Measurements from ENCODE around the gene CNIH2.

DNA sequence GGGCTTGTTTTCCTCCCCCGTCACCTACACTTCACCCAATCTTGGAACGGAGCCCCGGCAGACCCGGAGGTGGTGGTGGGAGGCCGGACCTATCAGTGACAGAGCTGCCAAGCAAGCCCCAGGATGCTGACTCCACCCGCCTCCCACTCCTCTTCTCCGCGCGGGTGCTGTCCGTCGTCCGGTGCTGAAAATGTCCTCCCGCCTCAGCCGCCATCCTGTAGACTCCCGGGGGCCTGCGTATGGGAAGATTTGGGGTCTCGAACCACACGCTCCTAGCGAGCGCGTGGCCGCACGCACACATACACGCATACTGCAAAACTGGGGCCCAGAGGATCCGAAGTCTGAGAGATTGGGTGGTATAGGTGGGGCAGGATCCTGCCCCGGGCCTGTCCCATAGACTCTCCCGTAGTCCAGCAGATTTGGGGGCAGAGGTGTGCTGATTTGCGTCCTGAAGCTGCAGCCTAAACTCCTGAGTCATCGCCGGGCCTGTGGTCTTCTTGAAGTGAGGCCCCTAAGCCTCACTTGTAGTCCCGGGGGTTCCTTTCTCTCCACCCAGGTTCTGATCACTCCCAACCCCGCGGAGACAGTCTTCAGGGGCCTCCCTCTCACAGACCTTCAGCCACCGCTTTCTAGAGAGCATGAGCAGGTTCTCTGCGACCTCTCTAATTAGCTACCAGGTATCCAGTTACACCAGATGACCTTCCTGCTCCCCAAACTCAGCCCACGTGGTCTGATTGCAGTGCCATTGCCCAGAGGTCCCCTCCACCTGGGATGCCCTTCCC is 11.8 kb downstream of the CNIH2 start:
- TF ChIP-seq, protein P1, sequence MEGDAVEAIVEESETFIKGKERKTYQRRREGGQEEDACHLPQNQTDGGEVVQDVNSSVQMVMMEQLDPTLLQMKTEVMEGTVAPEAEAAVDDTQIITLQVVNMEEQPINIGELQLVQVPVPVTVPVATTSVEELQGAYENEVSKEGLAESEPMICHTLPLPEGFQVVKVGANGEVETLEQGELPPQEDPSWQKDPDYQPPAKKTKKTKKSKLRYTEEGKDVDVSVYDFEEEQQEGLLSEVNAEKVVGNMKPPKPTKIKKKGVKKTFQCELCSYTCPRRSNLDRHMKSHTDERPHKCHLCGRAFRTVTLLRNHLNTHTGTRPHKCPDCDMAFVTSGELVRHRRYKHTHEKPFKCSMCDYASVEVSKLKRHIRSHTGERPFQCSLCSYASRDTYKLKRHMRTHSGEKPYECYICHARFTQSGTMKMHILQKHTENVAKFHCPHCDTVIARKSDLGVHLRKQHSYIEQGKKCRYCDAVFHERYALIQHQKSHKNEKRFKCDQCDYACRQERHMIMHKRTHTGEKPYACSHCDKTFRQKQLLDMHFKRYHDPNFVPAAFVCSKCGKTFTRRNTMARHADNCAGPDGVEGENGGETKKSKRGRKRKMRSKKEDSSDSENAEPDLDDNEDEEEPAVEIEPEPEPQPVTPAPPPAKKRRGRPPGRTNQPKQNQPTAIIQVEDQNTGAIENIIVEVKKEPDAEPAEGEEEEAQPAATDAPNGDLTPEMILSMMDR (IDR thresholded peaks at IDR 0.05), result no peak
- TF ChIP-seq POLR2A (IDR thresholded peaks at IDR 0.05), result no peak
